GM19035 (cell line): ENCODE measurements around the gene HERC5.
"Not testable (repeated sequence)": the region's sequence is repeated elsewhere in the genome, so short reads cannot be mapped to it uniquely, and the experiment has no call there.

Source experiments
- ATAC-seq: cut with Tn5 transposase; IDR thresholded peaks from one replicate; pipeline ENCODE4 v1.9.1; 2021; ENCODE audit not compliant: unreplicated experiment

Gene HERC5

GRCh38 chr4:88456670-88457306, at the start of gene HERC5:
TSS of gene HERC5 (plus strand) at chr4:88457119. CDS start at chr4:88457270, 151 bp downstream.
- peak; percentile 88 for ATAC-seq

GRCh38 chr4:88409206-88409605, 47.7 kb upstream of the HERC5 start:
- no peak for ATAC-seq

GRCh38 chr4:88409789-88410188, 47.1 kb upstream of the HERC5 start:
- ATAC-seq = no peak

GRCh38 chr4:88411491-88412096, 45.3 kb upstream of the HERC5 start:
- ATAC-seq = no peak

- ATAC-seq = no peak
Measured at GRCh38 chr4:88413801-88414200, 43.1 kb upstream of the HERC5 start.

GRCh38 chr4:88414755-88415154, 42.2 kb upstream of the HERC5 start:
- ATAC-seq = no peak

GRCh38 chr4:88415982-88416381, 40.9 kb upstream of the HERC5 start:
- ATAC-seq = no peak

- ATAC-seq = no peak
Measured at GRCh38 chr4:88418411-88418810, 38.5 kb upstream of the HERC5 start.

GRCh38 chr4:88419874-88420273, 37.0 kb upstream of the HERC5 start:
- peak; percentile 58 for ATAC-seq

- no peak for ATAC-seq
Measured at GRCh38 chr4:88420844-88421243, 36.1 kb upstream of the HERC5 start.

GRCh38 chr4:88422403-88422802, 34.5 kb upstream of the HERC5 start:
- ATAC-seq = no peak

GRCh38 chr4:88429401-88429800, 27.5 kb upstream of the HERC5 start:
- no peak for ATAC-seq

GRCh38 chr4:88435987-88436693, 20.8 kb upstream of the HERC5 start:
- ATAC-seq = no peak

GRCh38 chr4:88437873-88438272, 19.0 kb upstream of the HERC5 start:
- ATAC-seq = not testable (repeated sequence)

GRCh38 chr4:88439161-88439760, 17.7 kb upstream of the HERC5 start:
- no peak for ATAC-seq

- no peak for ATAC-seq
Measured at GRCh38 chr4:88440146-88440545, 16.8 kb upstream of the HERC5 start.

- no peak for ATAC-seq
Measured at GRCh38 chr4:88441696-88442095, 15.2 kb upstream of the HERC5 start.

- no peak for ATAC-seq
Measured at GRCh38 chr4:88442689-88443191, 14.2 kb upstream of the HERC5 start.

GRCh38 chr4:88443486-88443885, 13.4 kb upstream of the HERC5 start:
- ATAC-seq = no peak

GRCh38 chr4:88445252-88445651, 11.7 kb upstream of the HERC5 start:
- ATAC-seq = no peak

GRCh38 chr4:88446124-88446523, 10.8 kb upstream of the HERC5 start:
- no peak for ATAC-seq
